Kidney (tissue), 14 donors: ENCODE data around the gene MRPL17. TPM values are rescaled to one million over a fixed set of nuclear protein-coding genes. Genes with fewer than 3 reads are reported as not detected.

Source experiments
- DNase-seq, 5 donors: peaks; one replicate each; pipeline ENCODE4 v3.0.0-alpha.2; 2013 to 2020
- FAIRE-seq: peaks from 2 replicates; lab custom pipeline; 2012; peaks lifted over from hg19 to GRCh38; lab: Jason Lieb, UNC
- H3K27ac ChIP-seq, 2 donors: one replicate each; pipeline ENCODE4 v1.7.0; 2013; ENCODE audit warnings: low read depth in 2 of 2, low read length in 2 of 2, inconsistent platforms in 1 of 2
- H3K27me3 ChIP-seq: one replicate; pipeline ENCODE4 v1.7.1; 2013; ENCODE audit warnings: low read length, inconsistent platforms; ENCODE audit not compliant: control insufficient read depth, insufficient read depth
- H3K36me3 ChIP-seq, 3 donors: one replicate each; pipeline versions ENCODE4 v1.7.0 to v1.7.1; 2013; ENCODE audit warnings: low read length in 3 of 3, control low read depth in 1 of 3, inconsistent platforms in 1 of 3; ENCODE audit not compliant: insufficient read depth in 3 of 3, control insufficient read depth in 2 of 3
- H3K4me1 ChIP-seq, 3 donors: one replicate each; pipeline versions ENCODE4 v1.7.0 to v1.7.1; 2013; ENCODE audit warnings: low read length in 3 of 3, inconsistent platforms in 1 of 3, low read depth in 1 of 3; ENCODE audit not compliant: control insufficient read depth in 2 of 3, insufficient read depth in 2 of 3
- H3K4me3 ChIP-seq, 3 donors: one replicate each; pipeline versions ENCODE4 v1.7.0 to v1.8.1; 2013; ENCODE audit warnings: low read length in 3 of 3, control low read depth in 1 of 3, inconsistent platforms in 1 of 3
- H3K9ac ChIP-seq, 3 donors: one replicate each; pipeline versions ENCODE4 v1.7.0 to v1.7.1; 2013; ENCODE audit warnings: low read length in 3 of 3, control low read depth in 1 of 3, inconsistent platforms in 1 of 3
- H3K9me3 ChIP-seq, 3 donors: one replicate each; pipeline versions ENCODE4 v1.7.0 to v1.7.1; 2013; ENCODE audit warnings: low read length in 3 of 3, control low read depth in 1 of 3, inconsistent platforms in 1 of 3; ENCODE audit not compliant: control insufficient read depth in 2 of 3, insufficient read depth in 1 of 3
- intact Hi-C: fragments of 100-400 bp; cut with DNase I; formaldehyde crosslinking; loops from one replicate; pipeline ENCODE4 v1.11.1; 2022
- polyA plus RNA-seq: library from polyadenylated mRNA; stranded (reverse); fragments of 350-450 nt; fragmentation: Illumina TruSeq; extraction: RNeasy Lipid Tissue Mini Kit (QIAGEN cat#74804); gene quantifications from one replicate; pipeline ENCODE4 v1.2.3, GENCODE V29; 2014; ENCODE audit warnings: low read depth, low replicate concordance; ENCODE audit not compliant: insufficient read depth
- total RNA-seq: library from RNA; stranded (reverse); fragmentation: NEBNext Ultra II Directional; extraction: Animal tissue kit (Norgen Biotek cat#: 25700); gene quantifications from one replicate; pipeline ENCODE4 v1.2.1, GENCODE V29; 2021
- TF ChIP-seq, protein P1 (sequence below): IDR thresholded peaks from 3 replicates; pipeline ENCODE4 v1.5.1; 2012; ENCODE audit warnings: mild to moderate bottlenecking, moderate library complexity, borderline replicate concordance; ENCODE audit not compliant: insufficient read depth; ENCODE audit errors: extremely low read depth
- donor health status: control.
- donor health status: control.
- donor health status: control.
- donor health status: control.
- donor health status: control.
- donor health status: DM: yes; HTN: yes; CAD: no.
- donor health status: Normal renal cell carcinoma (clear cell type).

MRPL17 gene
- total and polyA plus RNA-seq, 2 donors from 2014 or later = 44.0 to 121 TPM

DNA sequence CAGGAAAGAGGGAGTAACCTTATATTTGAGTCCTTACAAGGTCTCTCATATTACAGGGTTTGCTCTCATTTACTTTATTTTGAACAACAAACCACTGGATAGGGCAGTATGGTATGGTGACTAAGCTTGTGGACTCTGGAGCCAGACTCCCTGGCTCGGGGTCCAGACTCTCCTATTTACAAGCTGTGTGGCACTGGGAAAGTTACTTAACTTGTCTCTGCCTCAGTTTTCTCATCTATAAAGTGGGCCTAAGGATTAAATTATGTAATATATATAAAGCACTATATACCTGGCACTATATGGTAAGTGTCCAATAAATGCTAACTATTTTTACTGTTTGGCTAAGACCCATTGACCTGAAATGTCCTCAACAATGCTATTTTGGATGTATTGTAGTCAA, 25.8 kb downstream of the MRPL17 start:
- no peak overlapping the region for H3K27ac ChIP-seq
- H3K9ac ChIP-seq = no peak overlapping the region
- H3K27me3 ChIP-seq = no peaks in the 10 kb centered on the region
- DNase-seq (no peak), FAIRE-seq (no peak)
- TF ChIP-seq, protein P1, sequence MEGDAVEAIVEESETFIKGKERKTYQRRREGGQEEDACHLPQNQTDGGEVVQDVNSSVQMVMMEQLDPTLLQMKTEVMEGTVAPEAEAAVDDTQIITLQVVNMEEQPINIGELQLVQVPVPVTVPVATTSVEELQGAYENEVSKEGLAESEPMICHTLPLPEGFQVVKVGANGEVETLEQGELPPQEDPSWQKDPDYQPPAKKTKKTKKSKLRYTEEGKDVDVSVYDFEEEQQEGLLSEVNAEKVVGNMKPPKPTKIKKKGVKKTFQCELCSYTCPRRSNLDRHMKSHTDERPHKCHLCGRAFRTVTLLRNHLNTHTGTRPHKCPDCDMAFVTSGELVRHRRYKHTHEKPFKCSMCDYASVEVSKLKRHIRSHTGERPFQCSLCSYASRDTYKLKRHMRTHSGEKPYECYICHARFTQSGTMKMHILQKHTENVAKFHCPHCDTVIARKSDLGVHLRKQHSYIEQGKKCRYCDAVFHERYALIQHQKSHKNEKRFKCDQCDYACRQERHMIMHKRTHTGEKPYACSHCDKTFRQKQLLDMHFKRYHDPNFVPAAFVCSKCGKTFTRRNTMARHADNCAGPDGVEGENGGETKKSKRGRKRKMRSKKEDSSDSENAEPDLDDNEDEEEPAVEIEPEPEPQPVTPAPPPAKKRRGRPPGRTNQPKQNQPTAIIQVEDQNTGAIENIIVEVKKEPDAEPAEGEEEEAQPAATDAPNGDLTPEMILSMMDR = no peak
- no peaks in the 10 kb centered on the region for H3K36me3 ChIP-seq
- intact Hi-C loops = no loop called here
- no peaks in the 10 kb centered on the region for H3K9me3 ChIP-seq
- peaks cover 0 to 3% (median 0%) of the 10 kb centered on the region in 3 donors for H3K4me1 ChIP-seq
- no peak overlapping the region for H3K4me3 ChIP-seq

DNA sequence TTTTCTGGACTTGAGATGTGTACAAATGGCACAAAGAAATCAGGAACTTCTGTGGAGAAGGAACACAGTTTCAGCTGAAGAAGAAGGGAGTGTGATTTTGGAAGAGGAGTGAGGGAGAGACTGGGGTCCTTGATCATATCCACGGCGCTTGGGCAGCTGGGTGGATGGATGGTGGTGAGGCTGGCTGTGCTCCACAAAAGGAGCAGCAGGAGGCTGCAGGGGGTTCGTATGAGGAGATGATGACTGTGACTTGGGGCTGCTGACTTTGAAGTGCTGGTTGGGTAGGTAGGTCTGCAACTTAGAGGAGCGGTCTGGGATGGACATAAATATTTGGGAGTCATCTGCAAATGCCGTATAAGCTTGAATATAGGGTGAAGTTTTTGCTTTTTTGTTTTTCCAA, 26.2 kb downstream of the MRPL17 start:
- peaks cover 0 to 3% (median 0%) of the 10 kb centered on the region in 3 donors for H3K4me1 ChIP-seq
- peak overlapping the region in 1 of 3 donors; percentile 19 for H3K4me3 ChIP-seq
- TF ChIP-seq, protein P1 = no peak
- FAIRE-seq (no peak), DNase-seq (no peak)
- no peaks in the 10 kb centered on the region for H3K9me3 ChIP-seq
- intact Hi-C loops = no loop called here
- no peaks in the 10 kb centered on the region for H3K27me3 ChIP-seq
- no peak overlapping the region for H3K27ac ChIP-seq
- H3K36me3 ChIP-seq = no peaks in the 10 kb centered on the region
- no peak overlapping the region for H3K9ac ChIP-seq

DNA sequence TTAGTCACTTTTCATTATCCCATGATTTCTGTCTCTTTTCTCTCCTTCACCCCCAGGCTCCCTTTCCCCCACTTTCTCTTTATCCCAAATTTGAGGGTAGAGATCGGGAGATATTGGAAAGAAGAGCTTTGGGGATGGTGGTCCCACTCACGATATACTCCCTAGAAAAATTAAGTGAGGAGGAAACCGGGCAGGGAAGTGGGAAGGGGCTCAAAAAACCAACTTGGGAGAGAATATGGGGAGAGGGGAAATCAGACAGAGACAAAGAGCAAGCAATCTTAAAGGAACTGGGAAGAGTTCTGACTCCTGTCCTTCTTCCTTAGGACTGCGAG, 26.6 kb downstream of the MRPL17 start:
- Histone ChIP-seq H3K27me3 (no peaks in the 10 kb centered on the region), H3K4me3 (peak overlapping the region in 1 of 3 donors; percentile 85), H3K27ac (no peak overlapping the region), H3K36me3 (no peaks in the 10 kb centered on the region), H3K9me3 (no peaks in the 10 kb centered on the region), H3K9ac (peak overlapping the region in 1 of 3 donors; percentile 80), H3K4me1 (peaks cover 0 to 3% (median 0%) of the 10 kb centered on the region in 3 donors)
- TF ChIP-seq, protein P1 = no peak
- intact Hi-C loops = no loop called here
- FAIRE-seq (no peak), DNase-seq (no peak)
